ENCODE results near the gene PRIM2.

DNA sequence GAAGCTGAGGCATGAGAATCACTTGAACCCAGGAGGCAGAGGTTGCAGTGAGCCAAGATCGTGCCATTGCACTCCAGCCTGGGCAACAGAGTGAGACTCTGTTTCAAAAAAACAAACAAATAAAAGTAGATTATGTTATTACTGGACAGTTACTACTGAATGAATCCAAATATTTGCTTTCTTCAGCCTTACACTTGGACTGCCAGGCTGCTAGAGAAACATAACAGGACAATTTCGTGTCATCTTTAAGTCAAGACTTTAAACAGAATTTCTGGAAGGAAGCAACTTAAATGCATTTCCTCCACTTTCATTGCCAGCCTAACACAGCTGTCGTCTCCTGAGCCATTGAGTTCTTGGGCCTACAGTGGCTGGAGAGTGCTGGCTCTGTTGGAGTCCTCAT is 42.0 kb upstream of the PRIM2 start:
- TF ChIP-seq EP300 (IDR thresholded peaks at IDR 0.05; ENCODE audit: borderline replicate concordance in 1 of 2, control insufficient read depth in 1 of 2, low read depth in 2 of 2, low read length in 2 of 2) (no peak), RAD21 (IDR thresholded peaks at IDR 0.05; ENCODE audit: insufficient read depth, low read depth, low read length) (no peak), TAF1 (IDR thresholded peaks at IDR 0.05; ENCODE audit: borderline replicate concordance, low read depth, low read length) (no peak), RAD51 (IDR thresholded peaks at IDR 0.05) (no peak), POLR2A (IDR thresholded peaks at IDR 0.05; ENCODE audit: low read depth, low read length) (no peak)
- TF ChIP-seq, protein P1, sequence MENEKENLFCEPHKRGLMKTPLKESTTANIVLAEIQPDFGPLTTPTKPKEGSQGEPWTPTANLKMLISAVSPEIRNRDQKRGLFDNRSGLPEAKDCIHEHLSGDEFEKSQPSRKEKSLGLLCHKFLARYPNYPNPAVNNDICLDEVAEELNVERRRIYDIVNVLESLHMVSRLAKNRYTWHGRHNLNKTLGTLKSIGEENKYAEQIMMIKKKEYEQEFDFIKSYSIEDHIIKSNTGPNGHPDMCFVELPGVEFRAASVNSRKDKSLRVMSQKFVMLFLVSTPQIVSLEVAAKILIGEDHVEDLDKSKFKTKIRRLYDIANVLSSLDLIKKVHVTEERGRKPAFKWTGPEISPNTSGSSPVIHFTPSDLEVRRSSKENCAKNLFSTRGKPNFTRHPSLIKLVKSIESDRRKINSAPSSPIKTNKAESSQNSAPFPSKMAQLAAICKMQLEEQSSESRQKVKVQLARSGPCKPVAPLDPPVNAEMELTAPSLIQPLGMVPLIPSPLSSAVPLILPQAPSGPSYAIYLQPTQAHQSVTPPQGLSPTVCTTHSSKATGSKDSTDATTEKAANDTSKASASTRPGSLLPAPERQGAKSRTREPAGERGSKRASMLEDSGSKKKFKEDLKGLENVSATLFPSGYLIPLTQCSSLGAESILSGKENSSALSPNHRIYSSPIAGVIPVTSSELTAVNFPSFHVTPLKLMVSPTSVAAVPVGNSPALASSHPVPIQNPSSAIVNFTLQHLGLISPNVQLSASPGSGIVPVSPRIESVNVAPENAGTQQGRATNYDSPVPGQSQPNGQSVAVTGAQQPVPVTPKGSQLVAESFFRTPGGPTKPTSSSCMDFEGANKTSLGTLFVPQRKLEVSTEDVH (IDR thresholded peaks at IDR 0.05; ENCODE audit: low read depth, partially characterized antibody) = no peak
